Measurements from ENCODE around the gene ADAMTS17. TPM values are rescaled to one million over a fixed set of nuclear protein-coding genes. Genes with fewer than 3 reads are reported as not detected.

Gene ADAMTS17
- total and polyA plus RNA-seq, 11 donors = 0.30 to 2.4 (median 1.2) TPM

GRCh38 chr15:100022806-100023205 is 319.0 kb downstream of the ADAMTS17 start:
- Histone ChIP-seq H3K36me3 (no peaks in the 10 kb centered on the region), H3K27ac (no peak overlapping the region), H3K9me3 (peaks cover 0 to 10% (median 5%) of the 10 kb centered on the region in 12 donors), H3K4me3 (peak overlapping the region in 1 of 12 donors; percentile 8), H3K27me3 (no peaks in the 10 kb centered on the region), H3K4me1 (peaks cover 0 to 21% (median 0%) of the 10 kb centered on the region in 12 donors)
- no peak for TF ChIP-seq POLR2A (IDR thresholded peaks at IDR 0.05)
- TF ChIP-seq CTCF (IDR thresholded peaks at IDR 0.05) = no peak
- intact Hi-C loops (cut with DNase I) = loop anchor here in 2 of 10 donors (10.0 kb wide), 2 partner anchors 52 to 58 kb away; no protein-coding TSS in a partner anchor
- DNase-seq (no peak), ATAC-seq (no peak)
- 64 to 82% (median 71%) methylated on average over 4 of the region's 4 CpGs for WGBS, 4 donors

GRCh38 chr15:100022391-100022790 is 319.4 kb downstream of the ADAMTS17 start:
- Histone ChIP-seq H3K4me1 (peaks cover 0 to 21% (median 0%) of the 10 kb centered on the region in 12 donors), H3K27me3 (no peaks in the 10 kb centered on the region), H3K36me3 (no peaks in the 10 kb centered on the region), H3K9me3 (peaks cover 0 to 6% (median under 1%) of the 10 kb centered on the region in 12 donors), H3K4me3 (peak overlapping the region in 1 of 12 donors; percentile 8), H3K27ac (no peak overlapping the region)
- TF ChIP-seq CTCF (IDR thresholded peaks at IDR 0.05) = no peak
- no peak for ATAC-seq
- DNase-seq = no peak
- intact Hi-C loops (cut with DNase I) = loop anchor here in 2 of 10 donors (10.0 kb wide), 2 partner anchors 52 to 58 kb away; no protein-coding TSS in a partner anchor
- 71 to 78% (median 77%) methylated on average over 5 of the region's 5 CpGs for WGBS, 4 donors

- peak in 3 of 4 donors; percentile 36 to 45 (median 43) for ATAC-seq
- peak in 1 of 5 donors; percentile 38 for DNase-seq
- Histone ChIP-seq H3K27ac (no peak overlapping the region), H3K9me3 (no peaks in the 10 kb centered on the region), H3K4me3 (no peak overlapping the region), H3K4me1 (peaks cover 0 to 21% (median 0%) of the 10 kb centered on the region in 12 donors), H3K27me3 (no peaks in the 10 kb centered on the region), H3K36me3 (no peaks in the 10 kb centered on the region)
- intact Hi-C loops (cut with DNase I) = loop anchor here in 2 of 10 donors (10.0 kb wide), 2 partner anchors 53 to 57 kb away; no protein-coding TSS in a partner anchor
- no peak for TF ChIP-seq CTCF (IDR thresholded peaks at IDR 0.05)
- no peak for TF ChIP-seq POLR2A (IDR thresholded peaks at IDR 0.05)
- WGBS, 4 donors = 64 to 81% (median 75%) methylated on average over 6 of the region's 6 CpGs
Observed at GRCh38 chr15:100021653-100022052, 320.1 kb downstream of the ADAMTS17 start.

GRCh38 chr15:100020614-100021013 is 321.2 kb downstream of the ADAMTS17 start:
- DNase-seq (no peak), ATAC-seq (peak in 3 of 4 donors; percentile 58 to 63 (median 60))
- H3K4me1 ChIP-seq = peaks cover 0 to 21% (median 0%) of the 10 kb centered on the region in 12 donors
- 69 to 78% (median 76%) methylated on average over 6 of the region's 6 CpGs for WGBS, 4 donors
- H3K27me3 ChIP-seq = no peaks in the 10 kb centered on the region
- no peak overlapping the region for H3K4me3 ChIP-seq
- intact Hi-C loops (cut with DNase I) = loop anchor here in 2 of 10 donors (10.0 kb wide), 2 partner anchors 54 to 56 kb away; no protein-coding TSS in a partner anchor
- H3K36me3 ChIP-seq = no peaks in the 10 kb centered on the region
- H3K9me3 ChIP-seq = no peaks in the 10 kb centered on the region
- TF ChIP-seq POLR2A (IDR thresholded peaks at IDR 0.05) = no peak
- no peak for TF ChIP-seq CTCF (IDR thresholded peaks at IDR 0.05)
- peak overlapping the region in 1 of 12 donors; percentile 56 for H3K27ac ChIP-seq

Data from heart left ventricle (tissue), 16 donors.